HUES48 (cell line): Measurements from ENCODE around the gene CD40LG.

Experiments
- H3K27ac ChIP-seq: one replicate; pipeline ENCODE4 v1.7.0; 2013; ENCODE audit warnings: low read depth, low read length, inconsistent platforms
- H3K27me3 ChIP-seq: 2 replicates; pipeline ENCODE4 v1.6.1; 2013; ENCODE audit warnings: mild to moderate bottlenecking, low read length; ENCODE audit not compliant: control insufficient read depth, insufficient read depth
- H3K36me3 ChIP-seq: 2 replicates; pipeline ENCODE4 v1.6.1; 2013; ENCODE audit warnings: low read length; ENCODE audit not compliant: control insufficient read depth, insufficient read depth
- H3K4me1 ChIP-seq: 2 replicates; pipeline ENCODE4 v1.6.1; 2013; ENCODE audit warnings: mild to moderate bottlenecking, low read length; ENCODE audit not compliant: control insufficient read depth, insufficient read depth
- H3K4me3 ChIP-seq: 2 replicates; pipeline ENCODE4 v1.5.1; 2013; ENCODE audit warnings: mild to moderate bottlenecking, low read depth, low read length
- H3K9ac ChIP-seq: 2 replicates; pipeline ENCODE4 v1.6.1; 2013; ENCODE audit warnings: mild to moderate bottlenecking, low read depth, low read length, moderate library complexity
- H3K9me3 ChIP-seq: 2 replicates; pipeline ENCODE4 v1.6.1; 2013; ENCODE audit warnings: low read length; ENCODE audit not compliant: control insufficient read depth, insufficient read depth

Gene CD40LG

GRCh38 chrX:136650811-136651210, 2.9 kb downstream of the CD40LG start:
- no peak overlapping the region for H3K27ac ChIP-seq
- H3K4me3 ChIP-seq: no peak overlapping the region
- H3K9ac ChIP-seq: no peak overlapping the region
- H3K4me1 ChIP-seq: peaks cover 18% of the 10 kb centered on the region
- H3K27me3 ChIP-seq: peaks cover 3% of the 10 kb centered on the region; the same call in 1 of the 2 replicates
- no peaks in the 10 kb centered on the region for H3K9me3 ChIP-seq
- no peaks in the 10 kb centered on the region for H3K36me3 ChIP-seq

GRCh38 chrX:136652822-136653723, 5.1 kb downstream of the CD40LG start:
- no peaks in the 10 kb centered on the region for H3K36me3 ChIP-seq
- H3K9me3 ChIP-seq: no peaks in the 10 kb centered on the region

DNA sequence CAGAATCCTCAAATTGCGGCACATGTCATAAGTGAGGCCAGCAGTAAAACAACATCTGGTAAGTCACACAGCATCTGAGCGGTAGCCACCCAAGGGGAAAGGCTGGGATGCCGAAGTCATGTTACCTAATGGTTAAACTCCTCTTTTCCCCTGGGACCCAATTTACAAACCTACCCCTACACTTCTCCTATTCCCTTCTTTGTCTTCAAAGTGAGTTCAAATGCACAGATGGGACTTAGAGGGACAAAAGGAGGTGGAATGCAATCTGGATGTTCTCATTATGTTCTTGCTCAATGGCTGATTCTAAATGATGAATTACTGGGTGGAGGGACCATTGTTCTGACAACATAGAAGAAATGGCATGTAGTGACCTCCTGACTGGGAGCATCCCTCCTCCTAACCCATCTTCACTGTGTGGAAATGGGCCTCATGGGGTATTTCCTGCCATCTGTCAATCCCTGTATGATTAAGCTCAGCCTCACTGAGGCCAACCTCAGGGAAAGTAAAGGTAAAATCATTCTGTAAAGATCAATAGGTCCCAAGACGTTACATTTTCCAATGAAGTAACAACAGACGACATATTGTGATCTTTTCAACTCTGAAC, 8.5 kb downstream of the CD40LG start:
- Histone ChIP-seq H3K9me3 (no peaks in the 10 kb centered on the region), H3K9ac (no peak overlapping the region), H3K4me3 (no peak overlapping the region), H3K36me3 (no peaks in the 10 kb centered on the region), H3K4me1 (0 out of 2 replicates have a peak, but pooled peaks cover 2% of the 10 kb centered on the region), H3K27me3 (peaks cover 13% of the 10 kb centered on the region), H3K27ac (no peak overlapping the region)

More at GRCh38 chrX:136652822-136653723, 5.1 kb downstream of the CD40LG start:
- Histone ChIP-seq H3K4me1 (peaks cover 20% of the 10 kb centered on the region), H3K9ac (no peak overlapping the region), H3K27me3 (peaks cover 3% of the 10 kb centered on the region; the same call in 1 of the 2 replicates), H3K27ac (no peak overlapping the region), H3K4me3 (no peak overlapping the region)

DNA sequence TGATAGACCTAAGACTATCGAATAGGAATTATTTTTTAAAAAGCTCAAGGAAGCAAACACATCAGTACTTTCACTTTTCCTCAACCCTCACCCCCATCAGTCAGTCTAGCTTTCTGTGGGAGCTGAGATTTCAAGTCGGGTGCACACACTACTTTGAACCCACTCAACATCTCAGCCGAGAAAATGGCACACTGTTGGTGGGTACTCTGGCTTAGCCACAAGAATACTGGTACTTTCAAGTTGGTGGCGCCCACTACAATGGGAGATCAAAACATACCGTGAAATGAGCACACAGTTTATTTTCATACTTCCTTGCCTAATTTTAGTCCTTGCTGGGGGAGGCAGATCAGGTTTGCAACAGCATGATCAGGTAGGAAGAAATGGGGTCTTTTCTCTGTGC, 10.2 kb downstream of the CD40LG start:
- Histone ChIP-seq H3K36me3 (no peaks in the 10 kb centered on the region), H3K4me1 (0 out of 2 replicates have a peak, but pooled peaks cover 2% of the 10 kb centered on the region), H3K4me3 (no peak overlapping the region), H3K9ac (no peak overlapping the region), H3K9me3 (no peaks in the 10 kb centered on the region), H3K27me3 (peaks cover 13% of the 10 kb centered on the region), H3K27ac (no peak overlapping the region)

GRCh38 chrX:136659174-136659573, 11.2 kb downstream of the CD40LG start:
- no peaks in the 10 kb centered on the region for H3K9me3 ChIP-seq
- H3K4me1 ChIP-seq: 0 out of 2 replicates have a peak, but pooled peaks cover 2% of the 10 kb centered on the region
- H3K36me3 ChIP-seq: no peaks in the 10 kb centered on the region
- no peak overlapping the region for H3K27ac ChIP-seq
- H3K27me3 ChIP-seq: peaks cover 11% of the 10 kb centered on the region
- H3K4me3 ChIP-seq: no peak overlapping the region
- H3K9ac ChIP-seq: no peak overlapping the region

- H3K9ac ChIP-seq: no peak overlapping the region
- peaks cover 11% of the 10 kb centered on the region; the same call in 1 of the 2 replicates for H3K27me3 ChIP-seq
- H3K27ac ChIP-seq: no peak overlapping the region
- H3K4me3 ChIP-seq: no peak overlapping the region
- no peaks in the 10 kb centered on the region for H3K9me3 ChIP-seq
- no peaks in the 10 kb centered on the region for H3K36me3 ChIP-seq
- H3K4me1 ChIP-seq: 0 out of 2 replicates have a peak, but pooled peaks cover 2% of the 10 kb centered on the region
Observed at GRCh38 chrX:136660896-136661295, 12.9 kb downstream of the CD40LG start.

- Histone ChIP-seq H3K4me1 (0 out of 2 replicates have a peak, but pooled peaks cover 2% of the 10 kb centered on the region), H3K9ac (no peak overlapping the region), H3K36me3 (no peaks in the 10 kb centered on the region), H3K27ac (no peak overlapping the region), H3K27me3 (peaks cover 11% of the 10 kb centered on the region; the same call in 1 of the 2 replicates), H3K4me3 (no peak overlapping the region), H3K9me3 (no peaks in the 10 kb centered on the region)
Observed at GRCh38 chrX:136662104-136662503, 14.1 kb downstream of the CD40LG start.

DNA sequence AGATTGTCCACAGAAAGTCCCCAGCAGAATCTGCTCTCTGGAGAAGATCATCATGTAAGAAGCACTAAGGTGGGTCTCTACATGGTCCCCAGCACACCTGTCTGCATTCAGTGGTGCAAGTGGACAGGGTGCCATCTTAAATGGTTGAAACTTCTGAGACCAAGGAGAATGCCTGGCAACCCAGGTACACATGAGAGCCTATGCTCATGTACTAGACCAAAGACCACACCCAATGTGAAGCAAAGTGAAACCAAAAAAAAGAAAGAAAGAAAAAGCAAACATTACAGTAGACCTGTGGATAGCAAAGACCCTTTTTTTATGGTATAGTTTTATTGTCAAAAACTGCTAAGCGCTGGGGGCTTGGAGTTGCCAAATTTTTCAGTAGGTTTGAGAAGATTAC, 15.0 kb downstream of the CD40LG start:
- H3K4me3 ChIP-seq: no peak overlapping the region
- no peak overlapping the region for H3K9ac ChIP-seq
- no peaks in the 10 kb centered on the region for H3K9me3 ChIP-seq
- H3K27ac ChIP-seq: no peak overlapping the region
- peaks cover 11% of the 10 kb centered on the region; the same call in 1 of the 2 replicates for H3K27me3 ChIP-seq
- no peaks in the 10 kb centered on the region for H3K36me3 ChIP-seq
- no peaks in the 10 kb centered on the region for H3K4me1 ChIP-seq

DNA sequence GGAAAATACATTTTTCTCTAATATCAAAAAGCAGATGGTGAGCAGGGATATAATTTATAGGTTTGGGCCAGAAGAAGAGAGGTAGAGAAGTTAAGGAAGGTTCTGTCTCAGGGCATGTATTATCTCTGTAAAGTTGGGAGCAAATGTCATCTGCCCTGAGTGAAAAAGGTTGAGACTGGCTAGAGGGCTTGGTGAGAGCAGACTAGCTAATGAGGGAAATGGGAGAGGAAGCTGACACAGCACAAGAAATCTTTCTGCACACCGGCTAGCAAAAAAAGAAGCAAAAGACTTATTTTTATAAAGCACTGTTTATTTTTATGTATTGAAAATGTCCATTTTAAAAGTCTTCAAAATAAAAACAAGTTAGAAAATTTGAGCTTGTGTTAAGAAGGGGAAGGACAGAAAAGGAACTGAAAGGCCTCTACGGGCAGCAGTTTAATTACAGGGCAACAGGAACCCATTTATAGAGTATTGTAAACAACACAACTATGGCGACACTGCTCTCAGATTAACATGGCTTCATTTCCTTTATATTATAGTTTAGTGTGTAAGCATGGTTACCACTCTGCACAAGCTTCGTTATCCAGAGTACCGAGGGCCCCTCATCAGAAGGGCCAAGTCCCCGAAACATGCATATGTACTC, 17.4 kb downstream of the CD40LG start:
- H3K27me3 ChIP-seq: peaks cover 6% of the 10 kb centered on the region; the same call in 1 of the 2 replicates
- no peak overlapping the region for H3K27ac ChIP-seq
- no peak overlapping the region for H3K9ac ChIP-seq

DNA sequence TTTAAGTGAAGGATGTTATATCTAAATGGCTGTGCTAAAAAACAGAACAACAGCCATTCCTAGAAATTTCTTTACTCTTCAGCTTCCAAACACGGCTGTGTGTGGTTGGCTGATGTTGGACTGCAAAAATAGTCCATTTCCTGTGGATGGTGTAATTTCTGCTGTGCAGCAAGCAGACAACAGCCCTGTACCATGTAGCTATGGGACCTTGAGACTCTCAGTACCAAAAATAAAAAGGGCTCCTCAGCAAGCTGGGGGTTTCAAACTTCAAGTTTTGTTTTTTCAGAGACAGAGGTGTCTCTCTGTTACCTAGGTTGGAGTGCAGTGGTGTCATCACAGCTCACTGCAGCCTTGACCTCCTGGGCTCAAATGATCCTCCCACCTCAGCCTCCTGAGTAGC, 18.1 kb downstream of the CD40LG start:
- Histone ChIP-seq H3K27me3 (peaks cover under 1% of the 10 kb centered on the region; the same call in 1 of the 2 replicates), H3K4me3 (no peak overlapping the region), H3K9ac (no peak overlapping the region), H3K9me3 (no peaks in the 10 kb centered on the region), H3K4me1 (no peaks in the 10 kb centered on the region), H3K27ac (no peak overlapping the region), H3K36me3 (no peaks in the 10 kb centered on the region)

More for the DNA sequence above, 17.4 kb downstream of the CD40LG start:
- Histone ChIP-seq H3K4me1 (no peaks in the 10 kb centered on the region), H3K9me3 (no peaks in the 10 kb centered on the region), H3K4me3 (no peak overlapping the region), H3K36me3 (no peaks in the 10 kb centered on the region)
